Measurements from ENCODE around the gene PHKB.

DNA sequence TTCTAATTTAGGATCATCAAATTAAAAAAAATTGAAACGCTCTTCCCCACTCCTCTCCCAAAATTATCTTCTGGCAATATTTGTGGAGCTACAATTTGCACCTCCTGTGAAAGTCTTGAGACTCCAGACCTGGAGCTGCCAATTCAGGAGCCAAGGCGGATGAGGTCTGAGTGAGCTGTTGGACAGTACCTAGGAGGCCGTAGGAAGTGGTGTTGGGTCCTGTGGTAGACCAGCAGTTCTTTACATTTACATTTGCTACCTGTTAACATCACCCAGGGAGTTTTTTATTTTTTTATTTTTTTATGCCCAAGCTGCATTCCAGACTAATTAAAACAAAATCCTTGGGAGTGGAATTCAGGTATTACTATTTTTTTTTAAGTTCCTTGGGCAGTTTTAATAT is 271.0 kb downstream of the PHKB start:
- TF ChIP-seq, protein P1, sequence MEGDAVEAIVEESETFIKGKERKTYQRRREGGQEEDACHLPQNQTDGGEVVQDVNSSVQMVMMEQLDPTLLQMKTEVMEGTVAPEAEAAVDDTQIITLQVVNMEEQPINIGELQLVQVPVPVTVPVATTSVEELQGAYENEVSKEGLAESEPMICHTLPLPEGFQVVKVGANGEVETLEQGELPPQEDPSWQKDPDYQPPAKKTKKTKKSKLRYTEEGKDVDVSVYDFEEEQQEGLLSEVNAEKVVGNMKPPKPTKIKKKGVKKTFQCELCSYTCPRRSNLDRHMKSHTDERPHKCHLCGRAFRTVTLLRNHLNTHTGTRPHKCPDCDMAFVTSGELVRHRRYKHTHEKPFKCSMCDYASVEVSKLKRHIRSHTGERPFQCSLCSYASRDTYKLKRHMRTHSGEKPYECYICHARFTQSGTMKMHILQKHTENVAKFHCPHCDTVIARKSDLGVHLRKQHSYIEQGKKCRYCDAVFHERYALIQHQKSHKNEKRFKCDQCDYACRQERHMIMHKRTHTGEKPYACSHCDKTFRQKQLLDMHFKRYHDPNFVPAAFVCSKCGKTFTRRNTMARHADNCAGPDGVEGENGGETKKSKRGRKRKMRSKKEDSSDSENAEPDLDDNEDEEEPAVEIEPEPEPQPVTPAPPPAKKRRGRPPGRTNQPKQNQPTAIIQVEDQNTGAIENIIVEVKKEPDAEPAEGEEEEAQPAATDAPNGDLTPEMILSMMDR (IDR thresholded peaks at IDR 0.05), result no peak
- no peak for TF ChIP-seq EZH2 (IDR thresholded peaks at IDR 0.05; ENCODE audit: borderline replicate concordance, insufficient read depth, low read depth, low read length, poor library complexity, severe bottlenecking)

Measured in B cell (primary cell).